HepG2 (cell line): ENCODE results near the gene SNAI3. TPM values are rescaled to one million over a fixed set of nuclear protein-coding genes. Genes with fewer than 3 reads are reported as not detected.
A peak's percentile ranks its signal among the peaks of the same experiment; 100 is the strongest.

Experiments
- AGO1 ChIP-seq: fragments of 200-400 bp; formaldehyde crosslinking; IDR thresholded peaks from 2 replicates; pipeline ENCODE4 v1.6.1; 2017; ENCODE audit warnings: mild to moderate bottlenecking, low read depth, low read length, moderate library complexity; ENCODE audit not compliant: poor library complexity, severe bottlenecking
- AKAP8 ChIP-seq: sonication (generic); formaldehyde crosslinking; IDR thresholded peaks from 2 replicates; pipeline ENCODE4 v1.5.1; 2020; ENCODE audit warnings: mild to moderate bottlenecking, missing genetic modification reagents
- CAMTA2 ChIP-seq: sonication (generic); formaldehyde crosslinking; IDR thresholded peaks from 2 replicates; pipeline ENCODE4 v1.4.0; 2020; ENCODE audit warnings: mild to moderate bottlenecking, missing genetic modification reagents, borderline replicate concordance
- CBX5 ChIP-seq: sonication (generic); formaldehyde crosslinking; IDR thresholded peaks from 2 replicates; pipeline ENCODE4 v1.4.0; 2020; ENCODE audit warnings: missing genetic modification reagents, borderline replicate concordance
- KAT8 ChIP-seq: IDR thresholded peaks from 2 replicates; pipeline ENCODE4 v1.6.1; 2016; ENCODE audit warnings: missing genetic modification reagents, missing compliant biosample characterization
- LCORL ChIP-seq, 2 experiments: fragments of 450-650 bp in 1 of 2; sonication (generic) in 1 of 2; formaldehyde crosslinking in 1 of 2; IDR thresholded peaks; 2 replicates each; pipeline versions ENCODE4 v1.5.0 to v1.6.1; 2017 to 2020; ENCODE audit warnings: antibody characterized with exemption in 1 of 2, missing genetic modification reagents in 1 of 2
- NKX3-1 ChIP-seq: sonication (generic); formaldehyde crosslinking; IDR thresholded peaks from 2 replicates; pipeline ENCODE4 v1.5.0; 2020; ENCODE audit warnings: missing genetic modification reagents
- POLR2A ChIP-seq, 2 experiments: IDR thresholded peaks; 2 replicates each; pipeline ENCODE4 v1.6.1; 2011; ENCODE audit warnings: low read depth in 2 of 2, low read length in 2 of 2, mild to moderate bottlenecking in 1 of 2, moderate library complexity in 1 of 2; ENCODE audit not compliant: insufficient read depth in 1 of 2
- RBAK ChIP-seq: sonication (generic); formaldehyde crosslinking; IDR thresholded peaks from 2 replicates; pipeline ENCODE4 v1.5.1; 2020; ENCODE audit warnings: mild to moderate bottlenecking, missing genetic modification reagents
- SMC3 ChIP-seq: IDR thresholded peaks from 2 replicates; pipeline ENCODE4 v1.6.1; 2011; ENCODE audit warnings: low read length, improper control_type of control experiment
- TEAD2 ChIP-seq: sonication (generic); formaldehyde crosslinking; IDR thresholded peaks from 2 replicates; pipeline ENCODE4 v1.9.0; 2021; ENCODE audit warnings: missing genetic modification reagents
- XRCC5 ChIP-seq: fragments of 200-400 bp; formaldehyde crosslinking; optimal IDR thresholded peaks from 2 replicates; pipeline ENCODE3; 2017; ENCODE audit warnings: mild to moderate bottlenecking, low read length
- ZC3H13 ChIP-seq: sonication (generic); formaldehyde crosslinking; IDR thresholded peaks from 2 replicates; pipeline ENCODE4 v1.8.1; 2023; ENCODE audit warnings: mild to moderate bottlenecking, missing genetic modification reagents, moderate library complexity
- ZNF354B ChIP-seq: sonication (generic); formaldehyde crosslinking; IDR thresholded peaks from 2 replicates; pipeline ENCODE4 v1.8.0; 2022; ENCODE audit warnings: mild to moderate bottlenecking, missing genetic modification reagents
- ZNF530 ChIP-seq: sonication (generic); formaldehyde crosslinking; IDR thresholded peaks from 2 replicates; pipeline ENCODE4 v1.5.0; 2020; ENCODE audit warnings: low read depth, mild to moderate bottlenecking, missing genetic modification reagents
- ZNF557 ChIP-seq: sonication (generic); formaldehyde crosslinking; IDR thresholded peaks from 2 replicates; pipeline ENCODE4 v1.4.0; 2020; ENCODE audit warnings: missing genetic modification reagents
- ZNF720 ChIP-seq: sonication (generic); formaldehyde crosslinking; IDR thresholded peaks from 2 replicates; pipeline ENCODE4 v1.4.0; 2020; ENCODE audit warnings: missing genetic modification reagents
- ZNF724P ChIP-seq: sonication (generic); formaldehyde crosslinking; IDR thresholded peaks from 2 replicates; pipeline ENCODE4 v1.8.0; 2022; ENCODE audit warnings: missing genetic modification reagents, borderline replicate concordance
- ZNF766 ChIP-seq: sonication (generic); formaldehyde crosslinking; IDR thresholded peaks from 2 replicates; pipeline ENCODE4 v1.5.0; 2020; ENCODE audit warnings: missing genetic modification reagents, borderline replicate concordance
- ZNF781 ChIP-seq: sonication (generic); formaldehyde crosslinking; IDR thresholded peaks from 2 replicates; pipeline ENCODE4 v1.5.1; 2020; ENCODE audit warnings: borderline replicate concordance, mild to moderate bottlenecking, missing genetic modification reagents; ENCODE audit errors: not compliant biosample characterization
- ZNF792 ChIP-seq: IDR thresholded peaks from 2 replicates; pipeline ENCODE4 v1.6.1; 2016
- polyA plus RNA-seq, 8 experiments: library from polyadenylated mRNA; depleted of rRNA in 3 of 8; stranded (reverse) in 7 of 8; unstranded in 1 of 8; fragments of >200 nt; fragmentation: Illumina TruSeq in 4 of 8; extraction: Trizol in 4 of 8; gene quantifications; 2 replicates each; pipeline versions ENCODE4 v1.2.1 to v1.2.3, GENCODE V29; 2011 to 2016; ENCODE audit warnings: low read depth in 4 of 8, missing spikeins in 1 of 8, mixed read lengths in 1 of 8; ENCODE audit not compliant: insufficient read depth in 1 of 8
- total RNA-seq, 5 experiments: library from RNA; depleted of rRNA; stranded (reverse); fragments of >200 nt; fragmentation: Illumina TruSeq; extraction: Trizol; gene quantifications; 2 replicates each; pipeline ENCODE4 v1.2.3, GENCODE V29; 2016; ENCODE audit warnings: low read depth in 1 of 5
- TF ChIP-seq, protein P1 (sequence below): sonication (generic); formaldehyde crosslinking; IDR thresholded peaks from 2 replicates; pipeline ENCODE4 v1.4.0; 2020; ENCODE audit warnings: missing genetic modification reagents
- TF ChIP-seq, protein P2 (sequence below): sonication (generic); formaldehyde crosslinking; IDR thresholded peaks from 2 replicates; pipeline ENCODE4 v1.9.0; 2022; ENCODE audit warnings: low read depth, missing genetic modification reagents
- TF ChIP-seq, protein P3 (sequence below): sonication (generic); formaldehyde crosslinking; IDR thresholded peaks from 2 replicates; pipeline ENCODE4 v1.4.0; 2020; ENCODE audit warnings: missing genetic modification reagents
- TF ChIP-seq, protein P4 (sequence below): sonication (generic); formaldehyde crosslinking; IDR thresholded peaks from 2 replicates; pipeline ENCODE4 v1.8.1; 2023; ENCODE audit warnings: mild to moderate bottlenecking, missing genetic modification reagents

SNAI3 gene
- total and polyA plus RNA-seq, 2 of the 13 experiments (the other 11 are each of a cell fraction or from before 2014, with no cell fraction given) = 0.09 to 0.18 TPM

DNA sequence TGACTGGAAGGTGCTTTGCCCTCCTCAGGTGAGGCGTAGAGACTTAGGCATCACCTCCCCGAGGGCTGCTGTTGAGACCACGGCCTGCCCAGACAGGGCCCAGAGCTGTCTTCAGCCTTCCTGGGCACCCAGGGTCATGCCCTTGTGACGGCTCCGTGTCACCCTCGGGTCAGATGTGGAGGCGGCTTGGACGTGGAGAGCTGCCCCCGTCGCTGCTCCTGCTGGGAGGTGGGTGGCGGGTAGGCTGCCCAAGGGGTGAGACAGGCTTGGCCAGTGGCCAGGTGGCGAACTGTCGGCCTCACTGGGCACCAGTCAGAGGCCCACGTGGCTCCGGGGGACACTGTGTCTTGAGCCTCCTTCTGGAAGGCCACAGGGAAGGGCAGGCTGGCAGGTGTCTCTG is 8.9 kb upstream of the SNAI3 start (continued):
- no peak for TF ChIP-seq SMC3
- TF ChIP-seq, protein P1, sequence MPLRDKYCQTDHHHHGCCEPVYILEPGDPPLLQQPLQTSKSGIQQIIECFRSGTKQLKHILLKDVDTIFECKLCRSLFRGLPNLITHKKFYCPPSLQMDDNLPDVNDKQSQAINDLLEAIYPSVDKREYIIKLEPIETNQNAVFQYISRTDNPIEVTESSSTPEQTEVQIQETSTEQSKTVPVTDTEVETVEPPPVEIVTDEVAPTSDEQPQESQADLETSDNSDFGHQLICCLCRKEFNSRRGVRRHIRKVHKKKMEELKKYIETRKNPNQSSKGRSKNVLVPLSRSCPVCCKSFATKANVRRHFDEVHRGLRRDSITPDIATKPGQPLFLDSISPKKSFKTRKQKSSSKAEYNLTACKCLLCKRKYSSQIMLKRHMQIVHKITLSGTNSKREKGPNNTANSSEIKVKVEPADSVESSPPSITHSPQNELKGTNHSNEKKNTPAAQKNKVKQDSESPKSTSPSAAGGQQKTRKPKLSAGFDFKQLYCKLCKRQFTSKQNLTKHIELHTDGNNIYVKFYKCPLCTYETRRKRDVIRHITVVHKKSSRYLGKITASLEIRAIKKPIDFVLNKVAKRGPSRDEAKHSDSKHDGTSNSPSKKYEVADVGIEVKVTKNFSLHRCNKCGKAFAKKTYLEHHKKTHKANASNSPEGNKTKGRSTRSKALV (CRISPR knock-in tag) = no peak
- TF ChIP-seq XRCC5 = no peak
- no peak for TF ChIP-seq ZNF720 (CRISPR knock-in tag)
- no peak for TF ChIP-seq KAT8 (CRISPR knock-in tag)
- TF ChIP-seq, protein P2, sequence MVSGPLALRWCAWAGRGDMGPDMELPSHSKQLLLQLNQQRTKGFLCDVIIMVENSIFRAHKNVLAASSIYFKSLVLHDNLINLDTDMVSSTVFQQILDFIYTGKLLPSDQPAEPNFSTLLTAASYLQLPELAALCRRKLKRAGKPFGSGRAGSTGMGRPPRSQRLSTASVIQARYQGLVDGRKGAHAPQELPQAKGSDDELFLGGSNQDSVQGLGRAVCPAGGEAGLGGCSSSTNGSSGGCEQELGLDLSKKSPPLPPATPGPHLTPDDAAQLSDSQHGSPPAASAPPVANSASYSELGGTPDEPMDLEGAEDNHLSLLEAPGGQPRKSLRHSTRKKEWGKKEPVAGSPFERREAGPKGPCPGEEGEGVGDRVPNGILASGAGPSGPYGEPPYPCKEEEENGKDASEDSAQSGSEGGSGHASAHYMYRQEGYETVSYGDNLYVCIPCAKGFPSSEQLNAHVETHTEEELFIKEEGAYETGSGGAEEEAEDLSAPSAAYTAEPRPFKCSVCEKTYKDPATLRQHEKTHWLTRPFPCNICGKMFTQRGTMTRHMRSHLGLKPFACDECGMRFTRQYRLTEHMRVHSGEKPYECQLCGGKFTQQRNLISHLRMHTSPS = peak; percentile 46; the same call in 1 of the 2 replicates
- no peak for TF ChIP-seq RBAK (CRISPR knock-in tag)
- no peak for TF ChIP-seq TEAD2 (CRISPR knock-in tag)
- TF ChIP-seq ZNF781 = no peak
- no peak for TF ChIP-seq ZNF557 (CRISPR knock-in tag)
- no peak for TF ChIP-seq NKX3-1 (CRISPR knock-in tag)
- no peak for TF ChIP-seq ZNF354B (CRISPR knock-in tag)
- TF ChIP-seq ZNF530 = no peak
- no peak for TF ChIP-seq LCORL (IDR thresholded peaks at IDR 0.05)
- no peak for TF ChIP-seq LCORL (CRISPR knock-in tag; IDR thresholded peaks at IDR 0.05)
- no peak for TF ChIP-seq POLR2A (IDR thresholded peaks at IDR 0.05; ENCODE audit: insufficient read depth in 1 of 2, low read depth in 2 of 2, low read length in 2 of 2)
- TF ChIP-seq, protein P3, sequence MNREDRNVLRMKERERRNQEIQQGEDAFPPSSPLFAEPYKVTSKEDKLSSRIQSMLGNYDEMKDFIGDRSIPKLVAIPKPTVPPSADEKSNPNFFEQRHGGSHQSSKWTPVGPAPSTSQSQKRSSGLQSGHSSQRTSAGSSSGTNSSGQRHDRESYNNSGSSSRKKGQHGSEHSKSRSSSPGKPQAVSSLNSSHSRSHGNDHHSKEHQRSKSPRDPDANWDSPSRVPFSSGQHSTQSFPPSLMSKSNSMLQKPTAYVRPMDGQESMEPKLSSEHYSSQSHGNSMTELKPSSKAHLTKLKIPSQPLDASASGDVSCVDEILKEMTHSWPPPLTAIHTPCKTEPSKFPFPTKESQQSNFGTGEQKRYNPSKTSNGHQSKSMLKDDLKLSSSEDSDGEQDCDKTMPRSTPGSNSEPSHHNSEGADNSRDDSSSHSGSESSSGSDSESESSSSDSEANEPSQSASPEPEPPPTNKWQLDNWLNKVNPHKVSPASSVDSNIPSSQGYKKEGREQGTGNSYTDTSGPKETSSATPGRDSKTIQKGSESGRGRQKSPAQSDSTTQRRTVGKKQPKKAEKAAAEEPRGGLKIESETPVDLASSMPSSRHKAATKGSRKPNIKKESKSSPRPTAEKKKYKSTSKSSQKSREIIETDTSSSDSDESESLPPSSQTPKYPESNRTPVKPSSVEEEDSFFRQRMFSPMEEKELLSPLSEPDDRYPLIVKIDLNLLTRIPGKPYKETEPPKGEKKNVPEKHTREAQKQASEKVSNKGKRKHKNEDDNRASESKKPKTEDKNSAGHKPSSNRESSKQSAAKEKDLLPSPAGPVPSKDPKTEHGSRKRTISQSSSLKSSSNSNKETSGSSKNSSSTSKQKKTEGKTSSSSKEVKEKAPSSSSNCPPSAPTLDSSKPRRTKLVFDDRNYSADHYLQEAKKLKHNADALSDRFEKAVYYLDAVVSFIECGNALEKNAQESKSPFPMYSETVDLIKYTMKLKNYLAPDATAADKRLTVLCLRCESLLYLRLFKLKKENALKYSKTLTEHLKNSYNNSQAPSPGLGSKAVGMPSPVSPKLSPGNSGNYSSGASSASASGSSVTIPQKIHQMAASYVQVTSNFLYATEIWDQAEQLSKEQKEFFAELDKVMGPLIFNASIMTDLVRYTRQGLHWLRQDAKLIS (CRISPR knock-in tag) = no peak
- TF ChIP-seq, protein P4, sequence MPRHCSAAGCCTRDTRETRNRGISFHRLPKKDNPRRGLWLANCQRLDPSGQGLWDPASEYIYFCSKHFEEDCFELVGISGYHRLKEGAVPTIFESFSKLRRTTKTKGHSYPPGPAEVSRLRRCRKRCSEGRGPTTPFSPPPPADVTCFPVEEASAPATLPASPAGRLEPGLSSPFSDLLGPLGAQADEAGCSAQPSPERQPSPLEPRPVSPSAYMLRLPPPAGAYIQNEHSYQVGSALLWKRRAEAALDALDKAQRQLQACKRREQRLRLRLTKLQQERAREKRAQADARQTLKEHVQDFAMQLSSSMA = no peak
- TF ChIP-seq AGO1 = peak; percentile 17
- no peak for TF ChIP-seq AKAP8 (CRISPR knock-in tag)
- TF ChIP-seq ZC3H13 (CRISPR knock-in tag) = no peak
- no peak for TF ChIP-seq ZNF766 (CRISPR knock-in tag)
- TF ChIP-seq ZNF724P (CRISPR knock-in tag) = no peak
- TF ChIP-seq CBX5 (CRISPR knock-in tag) = no peak
- no peak for TF ChIP-seq CAMTA2 (CRISPR knock-in tag)
- TF ChIP-seq ZNF792 (CRISPR knock-in tag) = no peak
